ENCODE data around the gene NOP9.
A peak's percentile ranks its signal among the peaks of the same experiment; 100 is the strongest.

NOP9 gene

GRCh38 chr14:24263848-24264247, 35.8 kb upstream of the NOP9 start:
- no peak for DNase-seq (ENCODE audit: low spot score)
- FAIRE-seq: no peak

- DNase-seq (ENCODE audit: low spot score): no peak
- no peak for FAIRE-seq
Observed at GRCh38 chr14:24264298-24264697, 35.4 kb upstream of the NOP9 start.

- DNase-seq (ENCODE audit: low spot score): no peak
- no peak for FAIRE-seq
Observed at GRCh38 chr14:24266344-24267244, 33.1 kb upstream of the NOP9 start.

GRCh38 chr14:24267516-24267915, 32.1 kb upstream of the NOP9 start:
- DNase-seq (ENCODE audit: low spot score): no peak
- FAIRE-seq: no peak

- FAIRE-seq (no peak), DNase-seq (ENCODE audit: low spot score) (no peak)
Observed at GRCh38 chr14:24268225-24268624, 31.4 kb upstream of the NOP9 start.

- FAIRE-seq (no peak), DNase-seq (ENCODE audit: low spot score) (no peak)
Observed at GRCh38 chr14:24269368-24269767, 30.3 kb upstream of the NOP9 start.

- no peak for FAIRE-seq
- no peak for DNase-seq (ENCODE audit: low spot score)
Observed at GRCh38 chr14:24269910-24270536, 29.6 kb upstream of the NOP9 start.

- DNase-seq (ENCODE audit: low spot score) (no peak), FAIRE-seq (no peak)
Observed at GRCh38 chr14:24270537-24271133, 29.0 kb upstream of the NOP9 start.

GRCh38 chr14:24271134-24271833, 28.4 kb upstream of the NOP9 start, which contains the start of gene RABGGTA:
Gene RABGGTA (minus strand): TSS chr14:24271597. CDS start chr14:24271115, 482 bp downstream.
- FAIRE-seq (no peak), DNase-seq (ENCODE audit: low spot score) (peak; percentile 96)

- DNase-seq (ENCODE audit: low spot score): no peak
Observed at GRCh38 chr14:24271834-24272263, 27.8 kb upstream of the NOP9 start.

GRCh38 chr14:24272467-24272866, 27.2 kb upstream of the NOP9 start:
- DNase-seq (ENCODE audit: low spot score) (no peak), FAIRE-seq (no peak)

More at GRCh38 chr14:24271834-24272263, 27.8 kb upstream of the NOP9 start:
- no peak for FAIRE-seq

GRCh38 chr14:24273422-24273998, 26.1 kb upstream of the NOP9 start:
- DNase-seq (ENCODE audit: low spot score): no peak
- FAIRE-seq: no peak

GRCh38 chr14:24274101-24274543, 25.5 kb upstream of the NOP9 start:
- no peak for FAIRE-seq
- no peak for DNase-seq (ENCODE audit: low spot score)

- DNase-seq (ENCODE audit: low spot score): no peak
- FAIRE-seq: no peak
Observed at GRCh38 chr14:24277071-24277470, 22.6 kb upstream of the NOP9 start.

GRCh38 chr14:24277606-24278321, 21.9 kb upstream of the NOP9 start:
- DNase-seq (ENCODE audit: low spot score): no peak
- FAIRE-seq: no peak

GRCh38 chr14:24278424-24278823, 21.2 kb upstream of the NOP9 start:
- no peak for DNase-seq (ENCODE audit: low spot score)
- no peak for FAIRE-seq

- no peak for FAIRE-seq
- no peak for DNase-seq (ENCODE audit: low spot score)
Observed at GRCh38 chr14:24279301-24280186, 20.1 kb upstream of the NOP9 start.

GRCh38 chr14:24280797-24281460, 18.7 kb upstream of the NOP9 start:
- DNase-seq (ENCODE audit: low spot score) (no peak), FAIRE-seq (no peak)

- DNase-seq (ENCODE audit: low spot score) (no peak), FAIRE-seq (no peak)
Observed at GRCh38 chr14:24281636-24282035, 18.0 kb upstream of the NOP9 start.
